Sigmoid colon (tissue), 4 donors: ENCODE measurements around the gene CD248.

ENCODE experiments used
- CTCF ChIP-seq, 4 experiments: fragments of 450-650 bp in 3 of 4; fragments of 200-600 bp in 1 of 4; IDR thresholded peaks; one replicate each; pipeline ENCODE4 v1.5.1; 2016 to 2019; ENCODE audit warnings: antibody characterized with exemption in 4 of 4, mild to moderate bottlenecking in 3 of 4, moderate library complexity in 2 of 4
- EP300 ChIP-seq, 4 donors: sonication (generic); formaldehyde crosslinking; IDR thresholded peaks; one replicate each; pipeline ENCODE4 v1.6.1; 2017; ENCODE audit warnings: antibody characterized with exemption in 4 of 4
- POLR2A ChIP-seq, 2 donors: fragments of 450-650 bp; IDR thresholded peaks; one replicate each; pipeline ENCODE4 v1.6.1; 2016; ENCODE audit warnings: antibody characterized with exemption in 2 of 2, mild to moderate bottlenecking in 2 of 2, moderate library complexity in 2 of 2
- POLR2AphosphoS5 ChIP-seq, 4 donors: sonication (generic); formaldehyde crosslinking; IDR thresholded peaks; one replicate each; pipeline ENCODE4 v1.6.1; 2017; ENCODE audit warnings: antibody characterized with exemption in 4 of 4

GRCh38 chr11:66331542-66332370, 14.9 kb upstream of the CD248 start:
- TF ChIP-seq POLR2A (IDR thresholded peaks at IDR 0.05) (no peak), POLR2AphosphoS5 (IDR thresholded peaks at IDR 0.05) (no peak), CTCF (IDR thresholded peaks at IDR 0.05) (no peak), EP300 (IDR thresholded peaks at IDR 0.05) (no peak)
